Type B pancreatic cell (in vitro differentiated cells): ENCODE results near the gene AFAP1L1. TPM values are rescaled to one million over a fixed set of nuclear protein-coding genes. Genes with fewer than 3 reads are reported as not detected.

Experiments
- DNase-seq: peaks from one replicate; pipeline ENCODE4 v3.0.0; 2021; ENCODE audit warnings: mixed read lengths; ENCODE audit not compliant: unreplicated experiment; ENCODE audit errors: extremely low spot score
- H3K27ac Mint-ChIP-seq: 2 replicates; pipeline ENCODE4 v1.8.0; 2021; ENCODE audit warnings: mild to moderate bottlenecking, mixed read lengths
- H3K27me3 Mint-ChIP-seq: 2 replicates; pipeline ENCODE4 v1.8.0; 2021; ENCODE audit warnings: mixed read lengths
- H3K36me3 Mint-ChIP-seq: 2 replicates; pipeline ENCODE4 v1.8.0; 2021; ENCODE audit warnings: mixed read lengths
- H3K4me1 Mint-ChIP-seq: one replicate; pipeline ENCODE4 v1.8.0; 2021; ENCODE audit warnings: mixed read lengths; ENCODE audit not compliant: unreplicated experiment
- H3K4me3 Mint-ChIP-seq: 2 replicates; pipeline ENCODE4 v1.8.0; 2021; ENCODE audit warnings: mild to moderate bottlenecking, mixed read lengths
- H3K9me3 Mint-ChIP-seq: 2 replicates; pipeline ENCODE4 v1.8.0; 2021; ENCODE audit warnings: mixed read lengths
- total RNA-seq: library from RNA; stranded (reverse); gene quantifications from 2 replicates; pipeline ENCODE4 v1.2.1, GENCODE V29; 2021; ENCODE audit warnings: low replicate concordance
- TF ChIP-seq, protein P1 (sequence below): fragments of 200-600 bp; sonication (generic); conservative IDR thresholded peaks from 2 replicates; pipeline ENCODE4 v1.5.0; 2021; ENCODE audit warnings: antibody characterized with exemption, mild to moderate bottlenecking

The AFAP1L1 gene
- total RNA-seq, 1 donor from 2014 or later, result 6.4 TPM

DNA sequence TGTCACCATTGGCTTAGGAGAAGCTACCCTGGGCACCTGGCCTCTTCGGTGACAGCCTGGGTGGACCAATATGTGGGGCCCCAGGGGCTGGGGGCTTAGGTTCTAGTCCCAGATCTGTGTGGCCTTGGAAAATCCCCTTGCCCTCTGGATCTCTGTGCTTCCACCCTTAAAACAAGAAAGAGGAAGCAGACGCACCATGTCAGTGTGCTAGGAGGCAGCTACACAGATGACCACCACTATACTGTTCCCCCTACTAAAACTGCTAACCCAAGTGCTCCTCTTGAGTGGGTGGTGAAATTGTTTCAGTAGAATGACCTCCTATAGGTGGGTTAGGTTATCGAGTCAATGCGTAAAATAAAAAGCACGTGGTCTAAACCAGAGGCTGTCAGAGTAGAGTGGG is 31.0 kb downstream of the AFAP1L1 start:
- no peaks in the 10 kb centered on the region for H3K27me3 Mint-ChIP-seq
- H3K9me3 Mint-ChIP-seq, result no peaks in the 10 kb centered on the region
- no peak overlapping the region for H3K4me3 Mint-ChIP-seq
- no peak for DNase-seq
- H3K36me3 Mint-ChIP-seq, result no peaks in the 10 kb centered on the region
- H3K4me1 Mint-ChIP-seq, result peaks cover 7% of the 10 kb centered on the region
- TF ChIP-seq, protein P1, sequence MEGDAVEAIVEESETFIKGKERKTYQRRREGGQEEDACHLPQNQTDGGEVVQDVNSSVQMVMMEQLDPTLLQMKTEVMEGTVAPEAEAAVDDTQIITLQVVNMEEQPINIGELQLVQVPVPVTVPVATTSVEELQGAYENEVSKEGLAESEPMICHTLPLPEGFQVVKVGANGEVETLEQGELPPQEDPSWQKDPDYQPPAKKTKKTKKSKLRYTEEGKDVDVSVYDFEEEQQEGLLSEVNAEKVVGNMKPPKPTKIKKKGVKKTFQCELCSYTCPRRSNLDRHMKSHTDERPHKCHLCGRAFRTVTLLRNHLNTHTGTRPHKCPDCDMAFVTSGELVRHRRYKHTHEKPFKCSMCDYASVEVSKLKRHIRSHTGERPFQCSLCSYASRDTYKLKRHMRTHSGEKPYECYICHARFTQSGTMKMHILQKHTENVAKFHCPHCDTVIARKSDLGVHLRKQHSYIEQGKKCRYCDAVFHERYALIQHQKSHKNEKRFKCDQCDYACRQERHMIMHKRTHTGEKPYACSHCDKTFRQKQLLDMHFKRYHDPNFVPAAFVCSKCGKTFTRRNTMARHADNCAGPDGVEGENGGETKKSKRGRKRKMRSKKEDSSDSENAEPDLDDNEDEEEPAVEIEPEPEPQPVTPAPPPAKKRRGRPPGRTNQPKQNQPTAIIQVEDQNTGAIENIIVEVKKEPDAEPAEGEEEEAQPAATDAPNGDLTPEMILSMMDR, result no peak
- no peak overlapping the region for H3K27ac Mint-ChIP-seq

DNA sequence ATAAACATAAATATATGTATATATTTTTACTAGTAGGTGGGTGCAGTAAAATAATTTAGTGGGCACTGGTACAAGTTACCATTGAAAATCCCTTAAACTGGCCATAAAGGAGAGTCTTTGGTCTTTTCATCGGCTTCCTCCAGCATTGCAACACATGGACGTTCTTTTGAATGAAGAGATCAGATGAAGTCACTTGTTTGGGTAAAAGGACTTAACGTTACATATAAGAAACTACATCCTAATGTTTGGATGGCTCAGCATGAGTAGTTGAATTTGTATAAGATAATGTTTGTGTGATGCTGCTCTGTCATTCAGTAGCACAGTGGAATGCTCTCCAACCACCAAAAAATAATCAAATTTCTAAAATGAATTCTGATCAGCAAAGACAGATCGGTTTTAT is 31.6 kb downstream of the AFAP1L1 start:
- H3K27me3 Mint-ChIP-seq, result no peaks in the 10 kb centered on the region
- no peak for DNase-seq
- no peak overlapping the region for H3K27ac Mint-ChIP-seq
- no peak overlapping the region for H3K4me3 Mint-ChIP-seq
- H3K4me1 Mint-ChIP-seq, result peaks cover 7% of the 10 kb centered on the region
- TF ChIP-seq, protein P1, result no peak
- H3K36me3 Mint-ChIP-seq, result no peaks in the 10 kb centered on the region
- H3K9me3 Mint-ChIP-seq, result no peaks in the 10 kb centered on the region

DNA sequence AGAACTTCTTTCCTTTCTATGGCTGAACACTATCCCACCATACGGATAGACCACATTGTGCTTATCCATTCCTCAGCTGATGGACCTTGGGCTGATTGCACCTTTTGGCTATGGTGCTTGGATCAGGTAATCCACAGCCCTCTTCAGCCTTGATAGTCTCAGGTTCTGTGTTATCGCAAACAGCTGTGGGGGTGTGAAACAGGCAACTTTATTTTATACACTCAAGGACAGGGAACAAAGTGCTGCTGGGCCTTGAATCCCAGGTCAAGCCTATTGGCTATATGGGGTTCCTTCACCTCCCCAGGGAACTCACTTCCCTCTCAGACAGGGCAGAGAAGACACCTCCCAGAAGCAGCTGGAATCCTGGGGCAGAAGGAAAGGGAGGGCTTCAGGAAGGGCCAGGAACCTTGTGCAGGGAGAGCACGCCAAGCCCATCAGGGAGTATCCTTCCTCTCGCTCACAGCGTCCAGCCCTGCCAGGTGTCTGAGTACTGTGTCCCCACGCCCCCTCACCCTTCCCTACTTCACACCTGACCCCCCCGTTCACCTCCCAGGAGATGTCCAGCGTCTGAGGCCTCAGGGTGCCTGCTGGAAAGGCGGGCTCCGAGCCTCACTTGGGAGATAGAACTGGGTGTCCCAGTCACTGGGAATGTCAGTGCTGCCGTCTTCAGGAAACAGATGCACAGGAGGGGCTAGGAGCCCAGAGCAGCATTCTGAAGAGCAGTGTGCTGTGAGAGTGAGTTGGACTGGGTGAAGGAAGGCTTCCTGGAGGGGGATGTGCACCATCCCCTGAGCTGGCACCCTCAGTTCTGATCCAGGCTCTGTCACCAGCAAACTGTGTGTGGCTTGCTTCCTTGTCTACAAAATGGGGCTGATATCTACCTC is 32.8 kb downstream of the AFAP1L1 start:
- H3K27ac Mint-ChIP-seq, result no peak overlapping the region
- TF ChIP-seq, protein P1, result no peak
- no peak for DNase-seq
- H3K4me3 Mint-ChIP-seq, result no peak overlapping the region
- H3K9me3 Mint-ChIP-seq, result no peaks in the 10 kb centered on the region
- H3K27me3 Mint-ChIP-seq, result no peaks in the 10 kb centered on the region
- no peaks in the 10 kb centered on the region for H3K36me3 Mint-ChIP-seq
- H3K4me1 Mint-ChIP-seq, result peaks cover 7% of the 10 kb centered on the region

DNA sequence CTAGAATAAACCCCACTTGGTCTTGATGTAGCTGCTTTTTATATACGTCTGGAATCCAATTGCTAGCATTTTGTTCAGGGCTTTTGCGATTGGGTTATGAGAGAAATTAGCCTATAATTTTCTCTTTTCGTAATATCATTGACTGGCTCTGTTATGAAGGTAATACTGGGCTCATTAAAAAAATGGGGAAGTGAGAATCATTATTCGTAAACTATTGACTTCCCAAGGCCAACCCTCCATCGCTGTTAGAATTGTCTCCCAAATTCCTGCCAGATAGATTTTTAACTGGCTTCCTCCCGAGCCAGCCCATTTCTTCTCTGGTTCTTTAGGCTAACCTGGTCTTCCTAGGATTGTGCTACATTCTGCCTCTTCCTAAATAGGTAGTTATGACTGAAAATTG is 37.7 kb downstream of the AFAP1L1 start:
- no peaks in the 10 kb centered on the region for H3K27me3 Mint-ChIP-seq
- H3K9me3 Mint-ChIP-seq, result no peaks in the 10 kb centered on the region
- no peaks in the 10 kb centered on the region for H3K36me3 Mint-ChIP-seq
- TF ChIP-seq, protein P1, result no peak
- H3K27ac Mint-ChIP-seq, result no peak overlapping the region
- no peak for DNase-seq
- peaks cover 11% of the 10 kb centered on the region for H3K4me1 Mint-ChIP-seq
- H3K4me3 Mint-ChIP-seq, result no peak overlapping the region

DNA sequence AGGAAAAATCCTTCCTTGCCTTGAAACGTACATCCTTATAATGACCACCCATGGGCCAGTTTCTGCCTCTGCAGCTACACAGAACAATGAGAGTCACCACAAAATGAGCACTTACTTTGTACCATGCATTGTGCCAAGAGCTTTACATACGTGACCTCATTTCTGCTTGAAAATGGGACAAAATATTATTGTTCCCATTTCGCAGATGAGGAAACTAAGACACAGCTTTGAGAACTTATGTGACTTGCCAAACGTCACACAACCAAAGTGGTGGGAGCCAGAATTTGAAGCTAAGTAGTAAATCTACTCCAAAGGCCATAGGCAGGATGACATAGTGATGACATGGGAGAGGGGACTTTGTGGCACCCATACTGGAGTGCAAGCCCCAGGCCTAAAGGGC is 38.8 kb downstream of the AFAP1L1 start:
- Mint-ChIP-seq H3K36me3 (no peaks in the 10 kb centered on the region), H3K4me1 (peaks cover 11% of the 10 kb centered on the region), H3K4me3 (no peak overlapping the region), H3K27me3 (no peaks in the 10 kb centered on the region), H3K27ac (no peak overlapping the region), H3K9me3 (no peaks in the 10 kb centered on the region)
- DNase-seq, result no peak
- TF ChIP-seq, protein P1, result no peak
